GM12878 (cell line): ENCODE data around the gene PIP5K1A. TPM values are rescaled to one million over a fixed set of nuclear protein-coding genes. Genes with fewer than 3 reads are reported as not detected.
A peak's percentile ranks its signal among the peaks of the same experiment; 100 is the strongest.

Experiments used
- ATAC-seq: fragments of 200-7000 bp; cut with Tn5 transposase; 3 replicates; pipeline ENCODE4 v1.9.1; 2020; ENCODE audit warnings: mild to moderate bottlenecking, moderate library complexity
- BruUV-seq: library from RNA; stranded (reverse); fragments of 400-500 nt; replicated peaks from 2 replicates; lab custom pipeline; 2021; lab: Mats Ljungman, UMichigan
- CTCF ChIA-PET: fragments of 300-600 bp; sonication (Branson Sonifier 250); formaldehyde crosslinking; extraction: SDS; loops from one replicate; lab custom pipeline; 2021; ENCODE audit warnings: inconsistent platforms; lab: Yijun Ruan, JAX
- POLR2A ChIA-PET: fragments of 350-600 bp; formaldehyde crosslinking; extraction: SDS; loops from one replicate; lab custom pipeline; 2021; ENCODE audit warnings: inconsistent platforms; lab: Charles Lee
- RAD21 ChIA-PET: fragments of 300-600 bp; sonication (Branson Sonifier 250); formaldehyde crosslinking; loops from one replicate; lab custom pipeline; 2023; ENCODE audit warnings: antibody characterized with exemption; ENCODE audit not compliant: unreplicated experiment; lab: Charles Lee
- SMC1A ChIA-PET: fragments of 300-600 bp; sonication (Branson Sonifier 250); formaldehyde crosslinking; loops from one replicate; lab custom pipeline; 2023; ENCODE audit not compliant: unreplicated experiment, uncharacterized antibody; lab: Charles Lee
- DNase-seq: peaks from one replicate; pipeline ENCODE4 v3.0.0-alpha.2; 2011; ENCODE audit warnings: low read depth, low spot score
- FAIRE-seq: peaks from 3 replicates; lab custom pipeline; 2011; peaks lifted over from hg19 to GRCh38; lab: Jason Lieb, UNC
- H2AFZ ChIP-seq: 2 replicates; pipeline ENCODE4 v1.6.0; 2011; ENCODE audit warnings: low read depth, low read length, control low read depth; ENCODE audit not compliant: control insufficient read depth
- H3K27ac ChIP-seq: 2 replicates; pipeline ENCODE4 v1.5.1; 2011; ENCODE audit warnings: control low read depth; ENCODE audit not compliant: control insufficient read depth, insufficient read depth
- H3K27me3 ChIP-seq, 2 experiments: replicated peaks in 1 of 2; 2 replicates each; pipeline versions ENCODE4 v1.6.0 to v1.6.1; 2011; ENCODE audit warnings: low read length in 1 of 2; ENCODE audit not compliant: control insufficient read depth in 2 of 2, insufficient read depth in 2 of 2
- H3K36me3 ChIP-seq, 2 experiments: 2 replicates each; pipeline ENCODE4 v1.5.1; 2011; ENCODE audit warnings: low read length in 1 of 2; ENCODE audit not compliant: control insufficient read depth in 2 of 2, insufficient read depth in 2 of 2
- H3K4me1 ChIP-seq: 2 replicates; pipeline ENCODE4 v1.6.1; 2011; ENCODE audit warnings: mild to moderate bottlenecking, low read length, moderate library complexity, mixed read lengths; ENCODE audit not compliant: control insufficient read depth, insufficient read depth
- H3K4me2 ChIP-seq: 2 replicates; pipeline ENCODE4 v1.6.0; 2011; ENCODE audit warnings: control low read depth; ENCODE audit not compliant: control insufficient read depth, insufficient read depth
- H3K4me3 ChIP-seq: fragments of 200-600 bp; sonication (generic); 2 replicates; pipeline ENCODE4 v1.5.1; 2016
- H3K79me2 ChIP-seq: 2 replicates; pipeline ENCODE4 v1.6.0; 2011; ENCODE audit warnings: low read length; ENCODE audit not compliant: control insufficient read depth, insufficient read depth
- H3K9ac ChIP-seq: 2 replicates; pipeline ENCODE4 v1.8.0; 2011; ENCODE audit warnings: low read length, control low read depth, mixed read lengths; ENCODE audit not compliant: control insufficient read depth, insufficient read depth
- H3K9me3 ChIP-seq: replicated peaks from 3 replicates; pipeline ENCODE4 v1.5.1; 2011; ENCODE audit warnings: mild to moderate bottlenecking, low read length; ENCODE audit not compliant: control insufficient read depth, insufficient read depth
- H4K20me1 ChIP-seq: 2 replicates; pipeline ENCODE4 v1.6.0; 2011; ENCODE audit not compliant: control insufficient read depth, insufficient read depth
- ATF7 ChIP-seq: fragments of 450-650 bp; IDR thresholded peaks from 2 replicates; pipeline ENCODE4 v1.6.1; 2016; ENCODE audit warnings: low read depth, mild to moderate bottlenecking
- MEF2B ChIP-seq: fragments of 450-650 bp; IDR thresholded peaks from 2 replicates; pipeline ENCODE4 v1.6.1; 2018; ENCODE audit warnings: mild to moderate bottlenecking, moderate library complexity; ENCODE audit not compliant: partially characterized antibody, poor library complexity, severe bottlenecking
- MXI1 ChIP-seq: fragments of 150-350 bp; IDR thresholded peaks from 2 replicates; pipeline ENCODE4 v1.6.1; 2011; ENCODE audit warnings: low read depth, mild to moderate bottlenecking, inconsistent platforms, low read length, improper control_type of control experiment
- NFIC ChIP-seq: IDR thresholded peaks from 2 replicates; pipeline ENCODE4 v1.6.1; 2012; ENCODE audit warnings: low read depth, mild to moderate bottlenecking, inconsistent platforms, low read length, moderate library complexity
- POLR2A ChIP-seq: IDR thresholded peaks from 2 replicates; pipeline ENCODE4 v1.6.1; 2011; ENCODE audit warnings: low read depth, mild to moderate bottlenecking, low read length
- RFX5 ChIP-seq: IDR thresholded peaks from 2 replicates; pipeline ENCODE4 v1.6.1; 2011; ENCODE audit warnings: low read depth, low read length, improper control_type of control experiment
- USF1 ChIP-seq: IDR thresholded peaks from 2 replicates; pipeline ENCODE4 v1.6.1; 2011; ENCODE audit warnings: borderline replicate concordance, low read depth, mild to moderate bottlenecking, moderate library complexity, mixed read lengths, low read length; ENCODE audit not compliant: insufficient read depth; ENCODE audit errors: extremely low read length
- WGBS: methylation state at CpG from one replicate; pipeline ENCODE4 v1.1.6; 2016; ENCODE audit warnings: low lambda C conversion rate; ENCODE audit not compliant: insufficient replicate concordance, insufficient coverage; ENCODE audit errors: missing lambda C conversion rate; 5-methylcytosine and 5-hydroxymethylcytosine counted together
- in situ Hi-C: fragments of 300-500 bp; cut with MboI; formaldehyde crosslinking; loops from 9 replicates; pipeline ENCODE4 v1.14.3; 2018; ENCODE audit warnings: mixed read lengths
- intact Hi-C: fragments of 100-400 bp; cut with micrococcal nuclease; formaldehyde crosslinking; loops from one replicate; pipeline ENCODE4 v1.14.2; 2022; ENCODE audit not compliant: unreplicated experiment
- polyA plus RNA-seq, 11 experiments: library from polyadenylated mRNA; depleted of rRNA in 4 of 11; unstranded in 6 of 11; stranded (reverse) in 5 of 11; fragments of >200 nt; fragmentation: Nextera tagmentation in 4 of 11; fragmentation: Illumina TruSeq in 1 of 11; extraction: Ambion mirVana in 4 of 11; extraction: Trizol in 1 of 11; gene quantifications; 1 replicate in 1 of 11; 2 replicates in 10 of 11; pipeline versions ENCODE4 v1.2.1 to v1.2.3, GENCODE V29; 2011 to 2016; ENCODE audit warnings: inconsistent platforms in 2 of 11, missing spikeins in 2 of 11, low read depth in 1 of 11
- total RNA-seq, 4 experiments: library from RNA; depleted of rRNA in 3 of 4; stranded (reverse); fragments of >200 nt in 3 of 4; fragmentation: Illumina TruSeq in 1 of 4; extraction: Trizol in 1 of 4; gene quantifications; 2 replicates each; pipeline versions ENCODE4 v1.2.1 to v1.2.3, GENCODE V29; 2013 to 2021

The PIP5K1A gene
- total and polyA plus RNA-seq, 10 of the 15 experiments (the other 5 are each of a cell fraction or from before 2014, with no cell fraction given): 4.5 to 114 (median 51.5) TPM

- TF ChIP-seq NFIC (no peak), RFX5 (no peak), MEF2B (no peak)
Measured at GRCh38 chr1:151286619-151287340, 88.4 kb downstream of the PIP5K1A start (continued).

- ChIA-PET RAD21 (no interaction called here), POLR2A (no interaction called here), CTCF (no interaction called here), SMC1A (no interaction called here)
- Histone ChIP-seq H3K79me2 (peaks cover 29% of the 10 kb centered on the region), H3K27ac (no peak overlapping the region), H3K4me3 (no peak overlapping the region), H3K4me2 (no peak overlapping the region), H4K20me1 (no peaks in the 10 kb centered on the region), H2AFZ (no peak overlapping the region), H3K9me3 (no peaks in the 10 kb centered on the region), H3K27me3 (no peaks in the 10 kb centered on the region), H3K9ac (no peak overlapping the region), H3K4me1 (peaks cover 11% of the 10 kb centered on the region), H3K36me3 (peaks cover 20 to 38% of the 10 kb centered on the region in 2 experiments)
- in situ Hi-C loops: no loop called here
- DNase-seq (no peak), ATAC-seq (no peak), FAIRE-seq (no peak)
- intact Hi-C loops: no loop called here
- no peak for TF ChIP-seq MXI1
- no peak for TF ChIP-seq ATF7
- 0 out of 2 replicates have a peak, but pooled peaks have one; percentile 8 for TF ChIP-seq POLR2A
- TF ChIP-seq USF1: no peak
- BruUV-seq: no TSS peak
- 94% methylated on average over 7 of the region's 7 CpGs for WGBS
Measured at GRCh38 chr1:151287341-151287699, 89.0 kb downstream of the PIP5K1A start.
